ENCODE data around the gene CACNA1C. TPM values are rescaled to one million over a fixed set of nuclear protein-coding genes. Genes with fewer than 3 reads are reported as not detected.

CACNA1C gene
- total RNA-seq, 1 donor from 2014 or later: 15.6 TPM

GRCh38 chr12:2550561-2551411 is 498.0 kb downstream of the CACNA1C start:
- TF ChIP-seq, protein P1, sequence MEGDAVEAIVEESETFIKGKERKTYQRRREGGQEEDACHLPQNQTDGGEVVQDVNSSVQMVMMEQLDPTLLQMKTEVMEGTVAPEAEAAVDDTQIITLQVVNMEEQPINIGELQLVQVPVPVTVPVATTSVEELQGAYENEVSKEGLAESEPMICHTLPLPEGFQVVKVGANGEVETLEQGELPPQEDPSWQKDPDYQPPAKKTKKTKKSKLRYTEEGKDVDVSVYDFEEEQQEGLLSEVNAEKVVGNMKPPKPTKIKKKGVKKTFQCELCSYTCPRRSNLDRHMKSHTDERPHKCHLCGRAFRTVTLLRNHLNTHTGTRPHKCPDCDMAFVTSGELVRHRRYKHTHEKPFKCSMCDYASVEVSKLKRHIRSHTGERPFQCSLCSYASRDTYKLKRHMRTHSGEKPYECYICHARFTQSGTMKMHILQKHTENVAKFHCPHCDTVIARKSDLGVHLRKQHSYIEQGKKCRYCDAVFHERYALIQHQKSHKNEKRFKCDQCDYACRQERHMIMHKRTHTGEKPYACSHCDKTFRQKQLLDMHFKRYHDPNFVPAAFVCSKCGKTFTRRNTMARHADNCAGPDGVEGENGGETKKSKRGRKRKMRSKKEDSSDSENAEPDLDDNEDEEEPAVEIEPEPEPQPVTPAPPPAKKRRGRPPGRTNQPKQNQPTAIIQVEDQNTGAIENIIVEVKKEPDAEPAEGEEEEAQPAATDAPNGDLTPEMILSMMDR (IDR thresholded peaks at IDR 0.05): no peak
- intact Hi-C loops (cut with DNase I): no loop called here
- no peaks in the 10 kb centered on the region for H3K36me3 ChIP-seq

GRCh38 chr12:2551412-2551900 is 498.7 kb downstream of the CACNA1C start:
- Histone ChIP-seq H3K4me1 (no peaks in the 10 kb centered on the region), H3K27me3 (no peaks in the 10 kb centered on the region), H3K27ac (no peak overlapping the region), H3K9me3 (no peaks in the 10 kb centered on the region), H3K4me3 (no peak overlapping the region), H3K36me3 (no peaks in the 10 kb centered on the region)
- TF ChIP-seq, protein P1 (IDR thresholded peaks at IDR 0.05): no peak
- peak; percentile 68 for ATAC-seq
- no peak for DNase-seq
- intact Hi-C loops (cut with DNase I): no loop called here

More at GRCh38 chr12:2550561-2551411, 498.0 kb downstream of the CACNA1C start:
- ATAC-seq (no peak), DNase-seq (peak; percentile 36)
- no peak overlapping the region for H3K4me3 ChIP-seq
- no peak overlapping the region for H3K27ac ChIP-seq
- no peaks in the 10 kb centered on the region for H3K27me3 ChIP-seq
- H3K4me1 ChIP-seq: no peaks in the 10 kb centered on the region
- no peaks in the 10 kb centered on the region for H3K9me3 ChIP-seq

GRCh38 chr12:2552000-2552756 is 499.4 kb downstream of the CACNA1C start:
- no peak for DNase-seq
- Histone ChIP-seq H3K36me3 (no peaks in the 10 kb centered on the region), H3K27me3 (no peaks in the 10 kb centered on the region), H3K4me3 (no peak overlapping the region), H3K9me3 (no peaks in the 10 kb centered on the region), H3K4me1 (no peaks in the 10 kb centered on the region), H3K27ac (no peak overlapping the region)
- TF ChIP-seq, protein P1 (IDR thresholded peaks at IDR 0.05): no peak
- intact Hi-C loops (cut with DNase I): no loop called here
- ATAC-seq: no peak

- TF ChIP-seq, protein P1 (IDR thresholded peaks at IDR 0.05): no peak
Observed at GRCh38 chr12:2553388-2554126, 500.8 kb downstream of the CACNA1C start.

GRCh38 chr12:2555487-2556082 is 502.8 kb downstream of the CACNA1C start:
- TF ChIP-seq, protein P1 (IDR thresholded peaks at IDR 0.05): no peak
- Histone ChIP-seq H3K9me3 (no peaks in the 10 kb centered on the region), H3K4me3 (no peak overlapping the region), H3K36me3 (no peaks in the 10 kb centered on the region), H3K27me3 (no peaks in the 10 kb centered on the region), H3K4me1 (no peaks in the 10 kb centered on the region), H3K27ac (no peak overlapping the region)
- intact Hi-C loops (cut with DNase I): no loop called here
- ATAC-seq (no peak), DNase-seq (peak; percentile 46)

More at GRCh38 chr12:2553388-2554126, 500.8 kb downstream of the CACNA1C start:
- no peaks in the 10 kb centered on the region for H3K9me3 ChIP-seq
- no peaks in the 10 kb centered on the region for H3K4me1 ChIP-seq
- no peaks in the 10 kb centered on the region for H3K27me3 ChIP-seq
- H3K4me3 ChIP-seq: no peak overlapping the region
- peak; percentile 10 for DNase-seq
- no peak overlapping the region for H3K27ac ChIP-seq
- no peak for ATAC-seq
- H3K36me3 ChIP-seq: no peaks in the 10 kb centered on the region
- intact Hi-C loops (cut with DNase I): no loop called here

Measured in upper lobe of right lung (tissue), 1 donor.